GM12878 (cell line): ENCODE results near the gene MS4A14. TPM values are rescaled to one million over a fixed set of nuclear protein-coding genes. Genes with fewer than 3 reads are reported as not detected.

Experiments
- ATAC-seq: fragments of 200-7000 bp; cut with Tn5 transposase; 3 replicates; pipeline ENCODE4 v1.9.1; 2020; ENCODE audit warnings: mild to moderate bottlenecking, moderate library complexity
- BruUV-seq: library from RNA; stranded (reverse); fragments of 400-500 nt; replicated peaks from 2 replicates; lab custom pipeline; 2021; lab: Mats Ljungman, UMichigan
- CTCF ChIA-PET: fragments of 300-600 bp; sonication (Branson Sonifier 250); formaldehyde crosslinking; extraction: SDS; loops from one replicate; lab custom pipeline; 2021; ENCODE audit warnings: inconsistent platforms; lab: Yijun Ruan, JAX
- POLR2A ChIA-PET: fragments of 350-600 bp; formaldehyde crosslinking; extraction: SDS; loops from one replicate; lab custom pipeline; 2021; ENCODE audit warnings: inconsistent platforms; lab: Charles Lee
- RAD21 ChIA-PET: fragments of 300-600 bp; sonication (Branson Sonifier 250); formaldehyde crosslinking; loops from one replicate; lab custom pipeline; 2023; ENCODE audit warnings: antibody characterized with exemption; ENCODE audit not compliant: unreplicated experiment; lab: Charles Lee
- SMC1A ChIA-PET: fragments of 300-600 bp; sonication (Branson Sonifier 250); formaldehyde crosslinking; loops from one replicate; lab custom pipeline; 2023; ENCODE audit not compliant: unreplicated experiment, uncharacterized antibody; lab: Charles Lee
- DNase-seq: peaks from one replicate; pipeline ENCODE4 v3.0.0-alpha.2; 2011; ENCODE audit warnings: low read depth, low spot score
- FAIRE-seq: peaks from 3 replicates; lab custom pipeline; 2011; peaks lifted over from hg19 to GRCh38; lab: Jason Lieb, UNC
- H2AFZ ChIP-seq: 2 replicates; pipeline ENCODE4 v1.6.0; 2011; ENCODE audit warnings: low read depth, low read length, control low read depth; ENCODE audit not compliant: control insufficient read depth
- H3K27ac ChIP-seq: 2 replicates; pipeline ENCODE4 v1.5.1; 2011; ENCODE audit warnings: control low read depth; ENCODE audit not compliant: control insufficient read depth, insufficient read depth
- H3K27me3 ChIP-seq, 2 experiments: replicated peaks in 1 of 2; 2 replicates each; pipeline versions ENCODE4 v1.6.0 to v1.6.1; 2011; ENCODE audit warnings: low read length in 1 of 2; ENCODE audit not compliant: control insufficient read depth in 2 of 2, insufficient read depth in 2 of 2
- H3K36me3 ChIP-seq, 2 experiments: 2 replicates each; pipeline ENCODE4 v1.5.1; 2011; ENCODE audit warnings: low read length in 1 of 2; ENCODE audit not compliant: control insufficient read depth in 2 of 2, insufficient read depth in 2 of 2
- H3K4me1 ChIP-seq: 2 replicates; pipeline ENCODE4 v1.6.1; 2011; ENCODE audit warnings: mild to moderate bottlenecking, low read length, moderate library complexity, mixed read lengths; ENCODE audit not compliant: control insufficient read depth, insufficient read depth
- H3K4me2 ChIP-seq: 2 replicates; pipeline ENCODE4 v1.6.0; 2011; ENCODE audit warnings: control low read depth; ENCODE audit not compliant: control insufficient read depth, insufficient read depth
- H3K4me3 ChIP-seq: fragments of 200-600 bp; sonication (generic); 2 replicates; pipeline ENCODE4 v1.5.1; 2016
- H3K79me2 ChIP-seq: 2 replicates; pipeline ENCODE4 v1.6.0; 2011; ENCODE audit warnings: low read length; ENCODE audit not compliant: control insufficient read depth, insufficient read depth
- H3K9ac ChIP-seq: 2 replicates; pipeline ENCODE4 v1.8.0; 2011; ENCODE audit warnings: low read length, control low read depth, mixed read lengths; ENCODE audit not compliant: control insufficient read depth, insufficient read depth
- H3K9me3 ChIP-seq: replicated peaks from 3 replicates; pipeline ENCODE4 v1.5.1; 2011; ENCODE audit warnings: mild to moderate bottlenecking, low read length; ENCODE audit not compliant: control insufficient read depth, insufficient read depth
- H4K20me1 ChIP-seq: 2 replicates; pipeline ENCODE4 v1.6.0; 2011; ENCODE audit not compliant: control insufficient read depth, insufficient read depth
- ESRRA ChIP-seq: IDR thresholded peaks from 2 replicates; pipeline ENCODE4 v1.6.1; 2012; ENCODE audit warnings: mild to moderate bottlenecking, low read length, improper control_type of control experiment
- HDAC6 ChIP-seq: fragments of 200-600 bp; sonication (generic); IDR thresholded peaks from one replicate; pipeline ENCODE4 v1.8.0; 2017; ENCODE audit warnings: antibody characterized with exemption; ENCODE audit not compliant: unreplicated experiment
- IRF4 ChIP-seq: IDR thresholded peaks from 2 replicates; pipeline ENCODE4 v1.6.1; 2011; ENCODE audit warnings: low read depth, low read length
- MTA2 ChIP-seq: fragments of 450-650 bp; IDR thresholded peaks from 2 replicates; pipeline ENCODE4 v1.6.1; 2016; ENCODE audit warnings: low read depth, mild to moderate bottlenecking, moderate library complexity
- NBN ChIP-seq: fragments of 450-650 bp; IDR thresholded peaks from 2 replicates; pipeline ENCODE4 v1.6.1; 2016
- NFIC ChIP-seq: IDR thresholded peaks from 2 replicates; pipeline ENCODE4 v1.6.1; 2012; ENCODE audit warnings: low read depth, mild to moderate bottlenecking, inconsistent platforms, low read length, moderate library complexity
- RBBP5 ChIP-seq: fragments of 200-600 bp; sonication (generic); conservative IDR thresholded peaks from 2 replicates; pipeline ENCODE4 v1.6.1; 2016
- RELB ChIP-seq: fragments of 450-650 bp; IDR thresholded peaks from 2 replicates; pipeline ENCODE4 v1.6.1; 2017; ENCODE audit warnings: low read depth, mild to moderate bottlenecking, moderate library complexity
- ZSCAN29 ChIP-seq: fragments of 450-650 bp; IDR thresholded peaks from 2 replicates; pipeline ENCODE4 v1.6.1; 2017; ENCODE audit warnings: mild to moderate bottlenecking, moderate library complexity
- WGBS: methylation state at CpG from one replicate; pipeline ENCODE4 v1.1.6; 2016; ENCODE audit warnings: low lambda C conversion rate; ENCODE audit not compliant: insufficient replicate concordance, insufficient coverage; ENCODE audit errors: missing lambda C conversion rate; 5-methylcytosine and 5-hydroxymethylcytosine counted together
- in situ Hi-C: fragments of 300-500 bp; cut with MboI; formaldehyde crosslinking; loops from 9 replicates; pipeline ENCODE4 v1.14.3; 2018; ENCODE audit warnings: mixed read lengths
- intact Hi-C: fragments of 100-400 bp; cut with micrococcal nuclease; formaldehyde crosslinking; loops from one replicate; pipeline ENCODE4 v1.14.2; 2022; ENCODE audit not compliant: unreplicated experiment
- polyA plus RNA-seq, 11 experiments: library from polyadenylated mRNA; depleted of rRNA in 4 of 11; unstranded in 6 of 11; stranded (reverse) in 5 of 11; fragments of >200 nt; fragmentation: Nextera tagmentation in 4 of 11; fragmentation: Illumina TruSeq in 1 of 11; extraction: Ambion mirVana in 4 of 11; extraction: Trizol in 1 of 11; gene quantifications; 1 replicate in 1 of 11; 2 replicates in 10 of 11; pipeline versions ENCODE4 v1.2.1 to v1.2.3, GENCODE V29; 2011 to 2016; ENCODE audit warnings: inconsistent platforms in 2 of 11, missing spikeins in 2 of 11, low read depth in 1 of 11
- total RNA-seq, 4 experiments: library from RNA; depleted of rRNA in 3 of 4; stranded (reverse); fragments of >200 nt in 3 of 4; fragmentation: Illumina TruSeq in 1 of 4; extraction: Trizol in 1 of 4; gene quantifications; 2 replicates each; pipeline versions ENCODE4 v1.2.1 to v1.2.3, GENCODE V29; 2013 to 2021
- TF ChIP-seq, protein P1 (sequence below): IDR thresholded peaks from 2 replicates; pipeline ENCODE4 v1.6.1; 2012; ENCODE audit warnings: low read depth, low read length, improper control_type of control experiment

MS4A14 gene
- total and polyA plus RNA-seq, 10 of the 15 experiments (the other 5 are each of a cell fraction or from before 2014, with no cell fraction given) = 0.13 to 1.0 (median 0.63) TPM; not detected in 1

- Histone ChIP-seq H2AFZ (no peak overlapping the region), H3K27me3 (no peaks in the 10 kb centered on the region), H3K4me1 (no peaks in the 10 kb centered on the region), H4K20me1 (no peaks in the 10 kb centered on the region), H3K4me3 (no peak overlapping the region), H3K27ac (no peak overlapping the region), H3K9me3 (no peaks in the 10 kb centered on the region; the same call in 2 of the 3 replicates), H3K79me2 (no peaks in the 10 kb centered on the region), H3K9ac (no peak overlapping the region), H3K36me3 (no peaks in the 10 kb centered on the region), H3K4me2 (no peak overlapping the region)
- FAIRE-seq (no peak), DNase-seq (no peak), ATAC-seq (no peak)
- ChIA-PET CTCF (interaction anchor here (0.9 to 1.1 kb wide), 3 partner anchors 14 to 86 kb away, joined by 3 to 5 read pairs (median 3); no protein-coding TSS in a partner anchor), RAD21 (no interaction called here), SMC1A (interaction anchor here (1.5 kb wide), 1 partner anchor 12 kb away, joined by 5 read pairs; no protein-coding TSS in a partner anchor), POLR2A (no interaction called here)
- no TSS peak for BruUV-seq
- TF ChIP-seq HDAC6 (no peak), IRF4 (no peak), NFIC (no peak), ZSCAN29 (no peak), ESRRA (no peak), MTA2 (no peak), RBBP5 (no peak), NBN (no peak), RELB (no peak)
- TF ChIP-seq, protein P1, sequence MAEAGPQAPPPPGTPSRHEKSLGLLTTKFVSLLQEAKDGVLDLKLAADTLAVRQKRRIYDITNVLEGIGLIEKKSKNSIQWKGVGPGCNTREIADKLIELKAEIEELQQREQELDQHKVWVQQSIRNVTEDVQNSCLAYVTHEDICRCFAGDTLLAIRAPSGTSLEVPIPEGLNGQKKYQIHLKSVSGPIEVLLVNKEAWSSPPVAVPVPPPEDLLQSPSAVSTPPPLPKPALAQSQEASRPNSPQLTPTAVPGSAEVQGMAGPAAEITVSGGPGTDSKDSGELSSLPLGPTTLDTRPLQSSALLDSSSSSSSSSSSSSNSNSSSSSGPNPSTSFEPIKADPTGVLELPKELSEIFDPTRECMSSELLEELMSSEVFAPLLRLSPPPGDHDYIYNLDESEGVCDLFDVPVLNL = no peak
- WGBS = 14% methylated on average over 2 of the region's 2 CpGs
- in situ Hi-C loops = no loop called here
- intact Hi-C loops = no loop called here
Observed at GRCh38 chr11:60420015-60420414, 23.8 kb downstream of the MS4A14 start.
